GM19438 (cell line): ENCODE measurements around the gene BRD9.

ENCODE experiments used
- ATAC-seq: cut with Tn5 transposase; IDR thresholded peaks from one replicate; pipeline ENCODE4 v1.9.1; 2021; ENCODE audit warnings: low read depth; ENCODE audit not compliant: unreplicated experiment

The BRD9 gene

DNA sequence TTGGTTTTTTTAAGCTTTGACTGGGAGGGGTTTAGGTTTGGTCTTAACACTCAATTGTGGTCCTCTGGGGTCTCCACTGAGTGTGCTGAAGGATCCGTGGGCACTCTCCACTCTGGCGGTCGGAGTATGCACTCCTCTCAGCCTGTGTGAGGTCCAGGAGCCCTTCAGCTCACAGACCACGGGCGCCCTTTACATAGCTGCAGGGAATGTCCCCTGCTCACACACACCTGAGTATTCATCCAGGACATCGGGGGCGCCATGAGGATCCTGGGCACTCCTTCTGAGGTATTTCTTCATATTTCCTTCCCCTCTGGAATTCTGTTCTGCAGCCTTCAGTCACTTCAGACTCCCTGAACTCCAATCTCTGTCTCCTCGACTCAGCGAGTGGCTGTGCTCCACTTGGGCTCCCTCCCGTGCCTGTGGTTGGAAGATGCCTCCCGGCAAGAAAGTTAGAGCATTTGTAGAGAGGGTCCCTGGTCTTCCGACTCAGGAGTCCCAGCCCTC lies 12.6 kb upstream of the BRD9 start:
- no peak for ATAC-seq

DNA sequence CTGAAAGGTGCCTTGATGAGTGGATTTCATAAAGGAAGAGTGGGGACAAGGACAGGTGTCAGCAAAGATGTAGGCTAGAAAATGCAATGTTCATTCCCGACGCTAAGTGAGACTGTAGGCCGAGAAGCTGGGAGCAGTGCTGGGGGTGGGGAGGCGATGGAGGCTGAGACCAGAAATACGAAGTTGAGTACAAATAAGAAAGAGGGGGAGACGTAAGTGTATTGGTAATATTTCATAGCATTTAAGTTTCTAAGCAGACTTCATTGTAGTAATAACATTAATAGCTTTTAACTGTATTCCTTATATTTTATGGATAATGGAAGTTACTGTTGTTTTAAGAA lies 11.1 kb upstream of the BRD9 start:
- ATAC-seq: no peak

DNA sequence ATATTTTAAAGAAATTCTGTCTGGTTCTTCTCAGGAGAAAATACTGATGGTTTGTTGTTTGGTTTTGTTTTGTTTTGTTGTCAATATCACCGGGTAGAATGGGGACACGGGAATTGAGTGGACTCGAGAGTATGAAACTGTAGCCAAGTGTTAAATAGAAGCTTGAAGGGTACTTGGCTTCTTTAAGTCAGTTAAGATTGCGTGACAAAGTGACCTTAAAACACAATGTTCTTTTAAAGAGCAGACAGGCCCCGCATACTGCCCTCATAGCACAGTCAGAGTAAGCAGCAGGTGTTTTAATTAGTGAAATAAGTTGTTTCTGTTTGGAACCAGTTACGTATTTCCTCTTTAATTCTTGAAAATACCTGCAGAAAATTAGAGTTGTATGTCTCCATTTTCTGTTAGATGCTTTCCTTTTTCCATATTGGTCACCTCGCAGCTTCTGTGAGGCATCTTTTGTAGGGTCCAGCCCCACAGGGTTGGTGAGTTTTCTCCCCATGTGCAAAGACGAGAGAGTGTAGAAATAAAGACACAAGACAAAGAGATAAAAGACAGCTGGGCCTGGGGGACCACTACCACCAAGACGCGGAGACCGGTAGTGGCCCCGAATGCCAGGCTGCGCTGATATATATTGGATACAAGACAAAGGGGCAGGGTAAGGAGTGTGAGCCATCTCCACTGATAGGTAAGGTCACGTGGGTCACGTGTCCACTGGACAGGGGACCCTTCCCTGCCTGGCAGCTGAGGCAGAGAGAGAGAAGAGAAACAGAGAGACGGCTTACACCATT lies 9.7 kb upstream of the BRD9 start:
- ATAC-seq: no peak

DNA sequence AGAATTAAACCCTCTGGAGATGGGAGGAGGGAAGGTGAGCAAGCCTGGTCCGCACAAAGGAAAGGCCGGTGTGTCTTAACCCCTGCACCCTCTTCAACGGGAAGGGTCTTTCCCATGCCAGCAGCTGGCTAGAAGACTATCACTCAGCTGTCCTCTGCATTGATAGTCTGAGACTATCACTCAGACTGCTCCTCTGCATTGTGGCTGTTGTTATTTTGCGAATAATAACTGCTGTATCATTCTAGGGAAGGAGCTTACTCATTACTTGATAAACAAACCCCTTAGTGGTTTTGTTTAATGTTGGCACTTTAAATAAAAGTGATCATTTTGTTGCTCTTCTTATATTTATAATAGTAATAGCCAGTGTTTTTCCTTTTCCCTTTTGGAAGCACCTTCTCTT lies 8.2 kb upstream of the BRD9 start:
- no peak for ATAC-seq

DNA sequence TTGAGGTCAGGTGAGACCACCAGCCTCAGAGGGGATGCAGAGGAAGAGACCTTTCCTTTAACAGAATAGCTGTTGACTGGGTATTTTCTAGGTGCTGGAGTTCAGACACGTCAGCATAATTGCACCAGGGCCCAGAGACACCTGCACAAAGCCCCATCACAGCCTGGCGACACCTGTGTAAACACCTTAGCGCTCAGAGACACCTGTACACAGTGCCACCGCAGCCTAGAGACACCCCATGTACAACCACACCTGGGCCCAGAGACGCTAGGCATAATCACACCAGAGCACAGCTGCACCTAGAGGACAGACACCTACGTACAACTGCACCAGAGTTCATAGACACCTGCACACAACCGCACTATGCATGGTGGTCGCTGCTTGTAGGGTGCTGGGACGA lies 1.1 kb upstream of the BRD9 start:
- ATAC-seq: no peak

DNA sequence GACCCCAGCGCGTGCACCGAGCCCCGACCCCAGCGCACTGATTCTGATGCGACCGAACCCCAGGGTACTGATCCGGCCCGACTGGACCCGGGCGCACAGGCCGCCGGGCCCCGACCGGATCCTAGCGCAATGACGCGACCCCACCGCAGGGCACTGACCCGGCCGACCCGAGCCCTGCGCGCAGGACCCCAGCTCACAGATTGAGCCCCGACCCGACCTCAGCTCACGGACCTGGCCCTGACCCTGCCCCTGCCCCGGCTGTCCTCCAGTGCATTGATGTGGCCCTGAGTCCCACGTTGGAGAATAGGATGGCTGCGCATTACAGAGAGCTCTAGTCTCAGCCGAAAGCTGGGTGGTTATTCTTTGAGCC lies 521 bp upstream of the BRD9 start:
- ATAC-seq: no peak

DNA sequence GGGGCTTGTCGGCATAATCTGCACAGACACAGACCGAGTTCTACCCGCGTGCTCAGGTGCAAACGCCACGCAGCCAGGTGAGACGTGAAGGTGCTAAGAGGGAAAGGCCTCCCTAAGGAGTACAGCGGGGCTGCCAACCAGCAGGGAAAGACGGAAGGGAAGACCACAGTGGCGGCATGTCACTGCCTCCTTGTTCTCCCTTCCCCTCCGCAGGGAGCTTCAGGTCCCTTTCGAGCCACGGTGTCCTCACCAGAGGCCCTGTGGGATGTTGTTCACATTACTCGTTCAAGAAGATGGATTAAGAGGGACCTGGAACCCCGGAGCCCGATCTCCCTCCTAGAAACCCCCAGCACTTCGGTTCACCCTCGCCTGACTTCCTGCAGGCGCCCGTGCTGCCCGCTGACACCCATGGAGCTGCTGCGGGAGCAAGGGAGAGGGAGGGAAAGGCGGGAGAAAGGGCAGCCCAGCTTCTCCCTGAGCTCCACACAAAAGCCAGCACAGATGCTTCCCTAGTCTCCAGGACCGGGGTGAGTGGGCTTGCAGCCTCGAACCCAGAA lies 686 bp downstream of the BRD9 start:
- peak; percentile 17 for ATAC-seq

DNA sequence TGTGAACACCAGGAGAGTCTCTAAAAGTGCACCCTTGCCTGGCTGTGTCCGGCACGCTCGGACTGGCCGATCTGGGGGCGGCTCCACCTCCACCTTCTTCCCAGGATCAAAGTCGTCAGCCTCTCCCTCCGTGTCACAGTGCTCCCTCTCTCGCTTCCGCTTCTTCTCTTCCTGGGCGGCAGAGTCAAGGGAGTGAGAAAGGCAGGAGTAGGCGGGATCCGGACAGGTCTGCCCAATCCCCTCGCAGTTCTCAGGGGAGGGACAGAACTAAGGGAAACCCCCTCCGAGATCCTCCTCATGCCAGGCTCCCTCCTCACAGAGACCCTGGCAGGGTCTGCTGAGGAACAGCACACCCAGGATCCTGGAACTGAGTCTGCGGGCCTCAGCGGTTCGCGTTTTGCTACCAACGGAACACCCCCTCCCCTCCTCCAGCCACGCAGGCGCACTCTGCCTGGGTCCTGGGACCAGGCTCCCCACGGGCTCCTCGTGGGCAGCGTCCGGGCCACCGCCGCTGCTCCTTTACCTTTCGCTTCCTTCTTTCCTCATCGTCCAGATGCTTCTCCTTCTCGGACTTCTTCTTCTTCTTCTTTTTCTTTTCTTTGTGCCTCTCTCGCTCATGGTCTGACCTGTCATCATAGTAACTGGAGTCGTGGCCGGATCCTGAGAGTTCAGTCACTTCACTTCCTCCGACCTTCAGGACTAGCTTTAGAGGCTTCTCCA lies 1.3 kb downstream of the BRD9 start:
- no peak for ATAC-seq

DNA sequence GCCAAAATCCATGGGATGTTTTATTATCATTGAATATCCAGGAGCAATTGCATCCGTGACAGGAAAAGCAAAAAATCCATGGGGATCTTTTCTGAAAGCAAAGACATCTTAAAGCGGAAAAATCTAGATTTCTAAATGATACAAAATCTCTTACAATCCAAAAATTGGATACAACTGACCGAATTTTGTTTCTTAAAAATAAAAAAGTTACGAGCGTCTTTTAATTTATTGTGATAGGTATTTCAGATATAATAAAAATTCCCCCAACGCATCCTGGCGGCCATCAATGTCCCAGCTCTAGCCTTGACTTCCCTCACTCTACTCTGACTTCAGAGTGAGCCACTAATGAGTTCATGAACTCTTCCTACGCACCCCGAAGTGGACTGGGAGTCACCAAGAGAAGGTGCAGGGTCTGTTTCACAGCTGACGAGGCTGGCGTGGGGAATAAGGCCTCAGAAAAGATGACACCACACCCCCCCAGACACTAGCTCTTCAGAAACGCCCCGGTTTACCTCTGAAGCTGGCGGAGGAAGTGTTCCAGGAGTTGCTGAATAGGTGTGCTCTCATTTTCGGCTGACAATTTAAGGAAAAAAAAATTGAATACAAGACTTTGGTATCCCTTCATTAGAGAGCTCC lies 3.4 kb downstream of the BRD9 start:
- ATAC-seq: no peak

DNA sequence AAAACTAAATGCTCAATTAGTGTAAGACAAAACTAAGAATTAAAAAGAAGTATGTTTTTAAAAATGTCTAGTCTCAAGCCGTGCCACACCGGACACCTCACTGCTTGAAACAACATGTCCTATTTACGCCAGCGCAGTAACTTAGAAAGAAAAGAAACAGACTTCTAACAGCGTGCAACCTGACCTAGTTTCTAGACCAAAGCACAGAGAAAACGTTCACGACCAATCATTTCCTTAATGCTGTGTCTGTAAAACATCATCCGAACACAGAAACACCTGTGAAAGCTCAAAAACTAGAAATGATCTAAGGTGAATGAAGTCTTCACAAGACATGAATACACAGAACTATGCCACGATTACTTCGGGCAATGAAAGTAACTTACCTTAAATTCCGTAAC lies 4.0 kb downstream of the BRD9 start:
- ATAC-seq: no peak

DNA sequence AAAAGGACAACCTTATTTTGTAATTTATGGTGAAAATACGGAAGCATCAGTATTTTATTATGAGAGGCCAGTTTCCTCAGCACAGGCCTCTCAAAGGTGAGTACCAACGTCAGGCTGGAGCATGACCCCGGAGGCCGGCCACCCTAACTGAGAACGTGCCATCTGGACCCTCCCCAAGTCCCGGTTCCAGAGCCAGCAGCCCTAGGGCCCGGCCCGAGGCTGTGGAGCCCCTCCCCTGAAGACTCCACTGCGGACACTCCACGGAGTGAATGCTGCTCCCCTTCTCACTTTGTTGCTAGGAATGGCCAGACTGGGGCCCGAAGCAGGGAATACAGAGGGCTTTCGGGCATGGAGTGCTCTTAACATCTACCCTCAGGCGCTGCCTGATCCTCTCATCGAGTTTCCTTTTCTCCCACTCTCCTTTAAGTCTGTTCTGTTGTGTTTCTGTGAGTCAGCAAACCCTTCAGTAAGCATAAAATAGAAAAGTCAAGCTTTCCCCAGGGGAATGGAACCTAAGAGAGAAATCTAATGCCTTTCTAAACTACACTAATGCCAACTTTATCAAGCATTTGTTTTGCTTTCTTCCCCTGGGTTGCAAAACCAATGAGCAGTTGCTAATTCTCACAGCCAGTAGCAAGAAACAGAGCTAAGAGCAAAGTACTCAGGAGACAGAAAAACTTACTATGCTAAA lies 4.5 kb downstream of the BRD9 start:
- no peak for ATAC-seq

DNA sequence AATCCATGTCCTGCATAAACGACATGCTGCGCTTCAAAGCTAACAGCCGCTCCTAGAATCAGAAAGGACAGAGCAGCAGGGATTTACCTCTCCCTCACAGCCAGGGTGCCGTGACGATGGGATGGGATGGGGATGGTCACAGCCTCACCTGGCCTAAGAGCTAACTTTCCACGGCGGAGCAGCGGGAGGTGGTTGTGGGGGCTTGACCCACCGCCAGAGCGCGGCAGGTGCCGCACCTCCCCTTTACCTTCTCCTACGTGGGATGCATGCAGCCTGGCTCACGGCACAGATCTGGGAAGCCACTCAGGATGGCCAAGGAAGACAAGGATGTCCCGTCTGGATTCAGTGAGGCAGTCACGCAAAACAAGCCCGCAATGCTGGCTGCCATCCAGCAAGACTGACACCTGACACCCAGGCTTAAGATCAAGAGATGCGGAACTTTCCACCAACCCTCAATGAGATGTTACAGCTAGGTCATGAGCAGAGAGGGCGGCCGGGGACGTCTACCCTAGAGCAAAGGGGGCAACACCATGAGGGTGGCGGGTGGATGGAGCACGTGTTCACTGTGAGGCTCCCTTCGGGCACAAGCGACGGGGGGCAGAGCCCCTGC lies 5.8 kb downstream of the BRD9 start:
- no peak for ATAC-seq

DNA sequence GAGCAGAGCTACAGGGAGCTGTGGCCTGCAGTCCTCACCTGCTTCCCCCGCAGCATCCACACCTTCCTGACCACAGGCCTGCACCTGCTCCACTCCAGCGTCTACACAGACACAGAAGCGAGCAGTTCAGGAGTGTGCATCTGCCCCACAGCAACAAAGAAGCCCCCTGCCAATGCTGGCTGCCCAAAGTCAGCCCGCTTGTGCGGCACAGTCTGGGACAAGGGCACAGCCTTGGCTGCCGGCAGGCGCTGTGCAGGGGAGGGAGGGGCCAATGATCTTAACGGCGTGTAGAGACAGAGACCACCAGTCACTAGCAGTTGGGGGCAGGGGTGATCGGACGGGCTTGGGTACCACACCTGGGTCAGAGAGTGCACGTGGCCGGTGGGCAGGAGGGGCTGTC lies 6.6 kb downstream of the BRD9 start:
- ATAC-seq: no peak

DNA sequence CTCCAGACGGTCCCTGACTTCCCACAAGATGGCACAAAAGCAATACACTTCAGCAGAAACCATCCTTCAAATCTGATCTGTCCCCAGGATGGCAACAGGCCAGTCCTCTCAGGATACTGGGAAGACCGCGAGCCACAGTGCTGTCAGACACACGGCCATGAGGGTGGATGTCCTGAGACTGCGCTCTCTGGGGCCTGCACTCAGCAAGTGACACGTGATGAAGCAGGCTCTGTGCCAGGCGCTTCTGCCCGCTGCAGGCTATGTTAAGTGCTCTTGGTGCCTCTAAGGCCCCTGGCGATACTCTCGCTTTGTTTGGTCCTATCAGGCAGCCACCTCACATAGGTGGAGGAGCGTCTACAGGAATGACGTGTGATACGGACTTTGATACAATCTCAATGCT lies 7.1 kb downstream of the BRD9 start:
- ATAC-seq: no peak

DNA sequence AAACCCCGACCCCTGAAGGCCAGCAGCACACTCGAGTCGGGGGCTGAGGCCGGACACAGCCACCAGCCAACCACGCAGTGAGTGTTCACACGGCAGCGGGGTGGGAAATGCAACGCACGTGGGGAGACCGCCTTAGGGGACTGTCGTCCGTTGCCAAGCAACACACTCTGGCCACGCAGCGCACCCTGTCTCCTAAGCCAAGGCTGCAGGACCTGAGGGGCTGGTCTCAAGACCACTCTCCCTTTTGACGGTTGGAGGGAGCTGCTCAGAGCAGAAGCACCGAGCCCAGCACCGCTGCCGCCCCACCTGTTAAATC lies 7.5 kb downstream of the BRD9 start:
- ATAC-seq: no peak

DNA sequence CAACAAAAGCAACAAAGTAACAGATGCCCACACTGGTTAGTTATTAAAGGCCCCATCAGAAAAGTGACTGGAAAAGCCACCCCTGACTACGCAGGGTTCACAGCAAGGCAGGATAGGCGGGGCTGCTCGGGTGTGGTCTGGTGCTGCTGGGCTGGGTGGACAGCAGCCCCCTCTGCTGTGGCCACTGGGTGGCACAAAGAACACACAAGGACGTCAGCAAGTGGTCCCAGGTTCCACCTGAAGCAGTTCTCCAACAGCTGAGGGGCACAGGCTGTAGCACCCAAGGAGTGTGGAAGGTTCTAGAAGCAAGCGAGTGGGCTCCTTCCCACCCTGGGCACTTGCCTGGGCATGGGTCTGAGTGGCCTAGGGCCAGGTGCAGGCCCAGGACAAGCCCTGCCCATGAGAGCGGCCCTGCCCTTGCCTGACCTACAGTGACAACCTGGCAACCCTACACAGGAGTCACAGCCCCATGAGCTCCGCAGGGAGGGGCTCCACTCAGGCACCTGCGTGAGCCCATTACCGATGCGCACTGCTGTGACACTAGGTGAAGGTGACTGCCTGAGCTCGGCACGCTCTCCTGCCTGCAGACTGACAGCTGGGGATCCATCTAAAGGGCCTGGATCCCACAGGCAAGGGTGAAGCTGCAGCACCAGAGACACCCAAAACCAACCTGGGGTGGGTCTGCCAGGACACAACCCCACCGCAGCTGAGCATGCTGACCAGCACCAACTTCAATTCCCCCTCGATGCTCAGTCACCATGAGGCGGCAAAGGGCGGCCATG lies 8.1 kb downstream of the BRD9 start:
- no peak for ATAC-seq

DNA sequence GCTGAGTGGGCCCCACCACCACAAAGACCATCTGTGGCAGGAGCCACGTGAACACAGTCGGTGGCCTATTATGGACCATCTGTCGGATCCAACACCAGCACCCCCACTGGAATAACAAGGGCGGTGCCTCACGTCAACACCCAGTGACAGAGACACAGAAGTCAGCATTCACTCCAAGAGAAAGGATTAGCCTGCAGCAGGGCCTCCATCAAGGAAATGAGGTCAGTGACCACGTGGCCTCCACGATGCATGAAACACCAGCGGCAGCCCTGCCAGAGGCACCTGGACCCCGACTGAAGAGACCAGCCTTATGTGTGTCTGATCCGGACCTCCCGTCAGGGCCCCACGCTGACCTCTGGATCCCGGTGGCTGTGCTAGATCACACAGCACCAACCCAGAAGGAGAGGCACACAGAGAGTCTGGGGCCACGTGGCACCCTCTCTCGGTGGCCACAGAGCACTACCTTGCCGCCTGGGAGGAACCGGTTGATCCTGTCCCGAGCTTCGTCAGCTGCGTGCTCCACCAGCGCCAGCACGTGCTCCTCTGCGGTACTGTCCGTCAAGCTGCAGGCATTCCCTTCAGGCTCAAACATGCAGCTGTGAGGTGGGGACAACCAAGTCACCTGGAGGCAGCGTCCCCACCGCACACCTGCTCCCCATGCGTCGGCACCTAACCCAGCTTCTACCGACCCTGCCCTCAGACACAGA lies 9.0 kb downstream of the BRD9 start:
- no peak for ATAC-seq

DNA sequence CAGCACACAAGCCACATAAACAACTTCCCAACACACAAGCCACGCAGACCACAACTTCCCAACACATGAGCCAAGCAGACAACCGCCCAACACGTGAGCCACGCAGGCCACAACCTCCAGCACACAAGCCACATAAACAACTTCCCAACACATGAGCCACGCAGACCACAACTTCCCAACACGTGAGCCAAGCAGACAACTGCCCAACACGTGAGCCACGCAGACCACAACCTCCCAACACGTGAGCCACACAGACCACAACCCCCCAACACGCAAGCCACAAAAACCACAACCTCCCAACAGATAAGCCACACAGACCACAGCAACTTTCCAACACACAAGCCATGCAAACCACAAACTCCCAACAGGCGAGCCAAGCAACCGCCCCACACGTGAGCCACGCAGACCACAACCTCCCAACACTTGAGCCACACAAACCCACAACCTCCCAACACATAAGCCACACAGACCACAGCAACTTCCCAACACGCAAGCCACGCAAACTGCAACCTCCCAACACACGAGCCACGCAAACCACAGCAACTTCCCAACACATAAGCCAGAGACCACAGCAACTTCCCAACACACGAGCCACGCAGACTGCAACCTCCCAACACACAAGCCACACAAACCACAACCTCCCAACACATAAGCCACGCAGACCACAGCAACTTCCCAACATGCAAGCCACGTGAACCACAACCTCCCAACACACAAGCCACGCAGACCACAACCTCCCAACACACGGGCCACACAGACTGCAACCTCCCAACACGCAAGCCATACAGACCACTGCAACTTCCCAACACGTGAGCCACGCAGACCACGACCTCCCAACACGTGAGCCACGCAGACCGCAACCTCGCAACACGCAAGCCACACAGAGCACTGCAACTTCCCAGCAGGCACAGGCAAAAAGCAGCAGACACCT lies 10.1 kb downstream of the BRD9 start:
- no peak for ATAC-seq
